NCI-H226 (cell line): ENCODE results near the gene SLC25A33.

Experiments used
- DNase-seq: peaks from one replicate; pipeline ENCODE4 v3.0.0-alpha.2; 2015

Gene SLC25A33

GRCh38 chr1:9628541-9629444 is 89.5 kb downstream of the SLC25A33 start:
- no peak for DNase-seq

- DNase-seq: no peak
Measured at GRCh38 chr1:9629445-9630201, 90.4 kb downstream of the SLC25A33 start.

GRCh38 chr1:9630331-9631111 is 91.3 kb downstream of the SLC25A33 start:
- no peak for DNase-seq

- no peak for DNase-seq
Measured at GRCh38 chr1:9631613-9632012, 92.3 kb downstream of the SLC25A33 start.

- DNase-seq: no peak
Measured at GRCh38 chr1:9633493-9633892, 94.2 kb downstream of the SLC25A33 start.

- DNase-seq: no peak
Measured at GRCh38 chr1:9634582-9634981, 95.3 kb downstream of the SLC25A33 start.
